ENCODE results near the gene INO80. TPM values are rescaled to one million over a fixed set of nuclear protein-coding genes. Genes with fewer than 3 reads are reported as not detected.

INO80 gene
- total and polyA plus RNA-seq, 2 donors (not counting 1 experiment from before 2014, with no cell fraction given) = 16.3 to 55.7 TPM

DNA sequence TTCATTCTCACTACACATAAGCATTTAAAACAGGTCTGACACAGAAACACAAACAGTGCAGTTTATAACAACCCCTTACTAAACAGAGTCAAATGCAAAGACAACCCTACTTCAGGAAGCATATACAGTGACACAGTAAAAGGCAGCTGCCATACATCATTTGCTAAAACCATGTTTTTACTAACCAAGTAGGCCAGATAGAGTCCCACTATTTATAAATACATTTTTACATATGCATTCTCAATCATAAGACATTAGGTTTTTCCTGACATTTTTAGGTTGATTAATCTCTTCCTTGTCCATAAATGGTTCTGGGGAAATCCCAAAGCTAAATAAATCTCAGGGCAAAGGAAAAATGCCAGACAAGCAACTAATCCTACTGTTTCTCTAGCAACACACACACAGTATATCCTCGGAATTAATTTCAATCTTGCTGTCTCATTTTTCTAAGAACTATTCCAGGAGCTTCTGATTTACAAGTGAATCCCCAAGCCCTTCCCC, 123.8 kb downstream of the INO80 start:
- DNase-seq = no peak
- H3K27me3 Mint-ChIP-seq = no peaks in the 10 kb centered on the region
- H3K4me1 Mint-ChIP-seq = no peaks in the 10 kb centered on the region
- H3K9me3 Mint-ChIP-seq (ENCODE audit: insufficient read depth) = no peaks in the 10 kb centered on the region
- Histone ChIP-seq H3K4me2 (replicated peaks; ENCODE audit: low read depth, low read length, poor library complexity, severe bottlenecking) (no peak overlapping the region), H3K9ac (ENCODE audit: low read length) (no peak overlapping the region), H2AFZ (ENCODE audit: insufficient read depth, low read depth, low read length, poor library complexity, severe bottlenecking) (no peak overlapping the region), H4K20me1 (ENCODE audit: control insufficient read depth, insufficient read depth, low read length, poor library complexity, severe bottlenecking) (no peaks in the 10 kb centered on the region), H3K4me1 (ENCODE audit: control insufficient read depth in 2 of 2, insufficient read depth in 2 of 2, low read length in 2 of 2) (no peaks in the 10 kb centered on the region), H3K27ac (ENCODE audit: low read length in 2 of 2) (no peak overlapping the region), H3K79me2 (ENCODE audit: control insufficient read depth, insufficient read depth, low read length) (no peaks in the 10 kb centered on the region), H3K9me3 (ENCODE audit: control extremely low read depth in 1 of 3, control insufficient read depth in 2 of 3, insufficient read depth in 1 of 3, low read length in 2 of 3) (no peaks in the 10 kb centered on the region), H3K27me3 (replicated peaks in 1 of 4; ENCODE audit: control extremely low read depth in 1 of 4, control insufficient read depth in 3 of 4, insufficient read depth in 4 of 4, low read length in 3 of 4) (no peaks in the 10 kb centered on the region), H3K4me3 (ENCODE audit: control extremely low read depth in 1 of 5, extremely low read depth in 1 of 5, insufficient read depth in 1 of 5, low read depth in 2 of 5, low read length in 4 of 5) (no peak overlapping the region), H3K36me3 (replicated peaks in 1 of 2; ENCODE audit: control extremely low read depth in 1 of 2, control insufficient read depth in 1 of 2, extremely low read depth in 1 of 2, insufficient read depth in 2 of 2, low read length in 1 of 2) (peaks cover 6 to 77% of the 10 kb centered on the region in 2 experiments)
- H3K4me3 Mint-ChIP-seq = no peak overlapping the region
- ChIA-PET POLR2A (interaction anchor here (0.5 kb wide), 1 partner anchor 64 kb away, joined by 6 read pairs; no protein-coding TSS in a partner anchor), CTCF (interaction anchor here (0.8 kb wide), 2 partner anchors 88 to 134 kb away, joined by 3 to 4 read pairs; no protein-coding TSS in a partner anchor)
- TF ChIP-seq, protein P1, sequence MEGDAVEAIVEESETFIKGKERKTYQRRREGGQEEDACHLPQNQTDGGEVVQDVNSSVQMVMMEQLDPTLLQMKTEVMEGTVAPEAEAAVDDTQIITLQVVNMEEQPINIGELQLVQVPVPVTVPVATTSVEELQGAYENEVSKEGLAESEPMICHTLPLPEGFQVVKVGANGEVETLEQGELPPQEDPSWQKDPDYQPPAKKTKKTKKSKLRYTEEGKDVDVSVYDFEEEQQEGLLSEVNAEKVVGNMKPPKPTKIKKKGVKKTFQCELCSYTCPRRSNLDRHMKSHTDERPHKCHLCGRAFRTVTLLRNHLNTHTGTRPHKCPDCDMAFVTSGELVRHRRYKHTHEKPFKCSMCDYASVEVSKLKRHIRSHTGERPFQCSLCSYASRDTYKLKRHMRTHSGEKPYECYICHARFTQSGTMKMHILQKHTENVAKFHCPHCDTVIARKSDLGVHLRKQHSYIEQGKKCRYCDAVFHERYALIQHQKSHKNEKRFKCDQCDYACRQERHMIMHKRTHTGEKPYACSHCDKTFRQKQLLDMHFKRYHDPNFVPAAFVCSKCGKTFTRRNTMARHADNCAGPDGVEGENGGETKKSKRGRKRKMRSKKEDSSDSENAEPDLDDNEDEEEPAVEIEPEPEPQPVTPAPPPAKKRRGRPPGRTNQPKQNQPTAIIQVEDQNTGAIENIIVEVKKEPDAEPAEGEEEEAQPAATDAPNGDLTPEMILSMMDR (IDR thresholded peaks at IDR 0.05) = no peak
- TF ChIP-seq EZH2 (IDR thresholded peaks at IDR 0.05; ENCODE audit: borderline replicate concordance, insufficient read depth, low read depth, low read length, poor library complexity, severe bottlenecking) = no peak
- no peak for ATAC-seq (ENCODE audit: low read depth)
- WGBS (ENCODE audit: insufficient coverage) = 100% methylated on average over 1 of the region's 1 CpG
- H3K27ac Mint-ChIP-seq = no peak overlapping the region
- intact Hi-C loops (cut with micrococcal nuclease) = no loop called here

DNA sequence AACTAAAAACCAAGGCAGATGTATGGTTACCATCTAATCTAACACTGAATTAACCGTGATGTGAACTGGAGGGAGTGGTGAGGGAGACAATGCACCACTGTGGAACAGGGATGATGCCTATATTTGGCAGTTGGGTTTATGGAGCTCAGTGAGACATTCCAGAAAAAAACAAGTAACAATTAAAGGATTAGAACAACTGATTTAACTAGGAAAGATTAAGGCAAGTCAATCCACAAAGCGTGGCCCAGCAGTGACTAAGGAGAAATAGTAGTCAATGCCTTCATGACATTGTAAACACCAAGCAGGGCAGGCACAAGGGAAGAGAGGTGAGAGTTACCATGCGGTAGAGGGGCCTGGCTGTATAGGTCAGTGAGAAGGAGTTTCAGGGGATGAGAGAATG, 124.7 kb downstream of the INO80 start:
- H3K4me3 Mint-ChIP-seq = no peak overlapping the region
- POLR2A ChIA-PET = no interaction called here
- no peaks in the 10 kb centered on the region for H3K9me3 Mint-ChIP-seq (ENCODE audit: insufficient read depth)
- H3K9me3 ChIP-seq (ENCODE audit: control extremely low read depth in 1 of 3, control insufficient read depth in 2 of 3, insufficient read depth in 1 of 3, low read length in 2 of 3) = no peaks in the 10 kb centered on the region
- H3K4me1 Mint-ChIP-seq = no peaks in the 10 kb centered on the region
- no peak for DNase-seq
- no peak overlapping the region for H3K27ac Mint-ChIP-seq
- ATAC-seq (ENCODE audit: low read depth) = no peak
- H3K27me3 Mint-ChIP-seq = no peaks in the 10 kb centered on the region
- no peak for TF ChIP-seq EZH2 (IDR thresholded peaks at IDR 0.05; ENCODE audit: borderline replicate concordance, insufficient read depth, low read depth, low read length, poor library complexity, severe bottlenecking)
- TF ChIP-seq, protein P1 (IDR thresholded peaks at IDR 0.05) = no peak
- H3K4me1 ChIP-seq (ENCODE audit: control insufficient read depth in 2 of 2, insufficient read depth in 2 of 2, low read length in 2 of 2) = no peaks in the 10 kb centered on the region
- no peaks in the 10 kb centered on the region for H4K20me1 ChIP-seq (ENCODE audit: control insufficient read depth, insufficient read depth, low read length, poor library complexity, severe bottlenecking)
- WGBS (ENCODE audit: insufficient coverage) = 100% methylated on average over 2 of the region's 3 CpGs
- no peak overlapping the region for H3K27ac ChIP-seq (ENCODE audit: low read length in 2 of 2)
- H3K36me3 ChIP-seq (replicated peaks in 1 of 2; ENCODE audit: control extremely low read depth in 1 of 2, control insufficient read depth in 1 of 2, extremely low read depth in 1 of 2, insufficient read depth in 2 of 2, low read length in 1 of 2) = peaks cover 5 to 77% of the 10 kb centered on the region in 2 experiments
- H2AFZ ChIP-seq (ENCODE audit: insufficient read depth, low read depth, low read length, poor library complexity, severe bottlenecking) = no peak overlapping the region
- H3K27me3 ChIP-seq (replicated peaks in 1 of 4; ENCODE audit: control extremely low read depth in 1 of 4, control insufficient read depth in 3 of 4, insufficient read depth in 4 of 4, low read length in 3 of 4) = no peaks in the 10 kb centered on the region
- no peak overlapping the region for H3K9ac ChIP-seq (ENCODE audit: low read length)
- intact Hi-C loops (cut with micrococcal nuclease) = no loop called here
- H3K4me2 ChIP-seq (replicated peaks; ENCODE audit: low read depth, low read length, poor library complexity, severe bottlenecking) = no peak overlapping the region
- no peak overlapping the region for H3K4me3 ChIP-seq (ENCODE audit: control extremely low read depth in 1 of 5, extremely low read depth in 1 of 5, insufficient read depth in 1 of 5, low read depth in 2 of 5, low read length in 4 of 5)
- CTCF ChIA-PET = no interaction called here
- H3K79me2 ChIP-seq (ENCODE audit: control insufficient read depth, insufficient read depth, low read length) = no peaks in the 10 kb centered on the region

Data from B cell (primary cell).